ENCODE results near the gene PGAM2.

The PGAM2 gene

DNA sequence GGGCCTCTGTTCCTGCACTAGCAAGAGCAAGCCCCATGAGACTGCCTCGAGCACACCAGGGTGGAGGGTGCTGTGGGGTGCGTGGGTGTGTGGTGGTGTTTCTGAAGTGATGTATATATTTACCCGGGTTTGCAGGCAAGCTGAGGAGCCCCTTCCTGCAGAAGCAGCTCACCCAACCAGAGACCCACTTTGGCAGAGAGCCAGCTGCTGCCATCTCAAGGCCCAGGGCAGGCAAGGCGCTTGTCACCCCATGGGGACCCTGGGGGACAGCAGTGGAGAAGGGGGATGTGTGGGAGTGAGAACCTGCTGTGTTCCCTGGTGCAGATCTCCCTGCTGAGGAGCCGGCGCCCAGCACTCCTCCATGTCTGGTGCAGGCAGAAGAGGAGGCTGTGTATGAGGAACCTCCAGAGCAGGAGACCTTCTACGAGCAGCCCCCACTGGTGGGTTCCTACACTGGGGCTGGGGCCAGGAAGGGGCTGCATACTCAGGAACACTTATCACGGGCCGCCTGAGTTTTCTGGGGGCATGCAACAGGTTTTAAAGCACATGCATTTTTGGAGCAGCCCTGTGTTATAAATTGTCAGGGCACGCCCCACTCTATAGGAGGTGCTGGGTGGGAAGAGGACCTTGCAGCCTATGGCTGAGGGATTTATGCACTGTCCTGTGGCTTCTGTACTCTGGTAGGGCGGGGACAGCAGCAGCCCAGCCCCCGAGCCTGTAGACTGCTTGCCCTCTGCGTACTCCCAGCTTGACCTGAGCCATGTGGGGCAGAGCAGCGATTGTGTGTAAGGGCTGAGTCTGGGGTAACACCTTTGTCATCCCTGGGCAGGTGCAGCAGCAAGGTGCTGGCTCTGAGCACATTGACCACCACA is 5.9 kb downstream of the PGAM2 start:
- H3K9ac ChIP-seq (ENCODE audit: low read length): no peak overlapping the region
- no peak overlapping the region for H3K4me3 ChIP-seq (ENCODE audit: low read length)
- H3K27me3 ChIP-seq (ENCODE audit: control insufficient read depth, insufficient read depth, low read length): no peaks in the 10 kb centered on the region
- no peaks in the 10 kb centered on the region for H3K9me3 ChIP-seq (ENCODE audit: control insufficient read depth, low read length)
- peaks cover 4% of the 10 kb centered on the region for H3K4me1 ChIP-seq (ENCODE audit: control insufficient read depth, insufficient read depth, low read length)
- peaks cover 19% of the 10 kb centered on the region for H3K36me3 ChIP-seq (ENCODE audit: control insufficient read depth, insufficient read depth, low read length)

DNA sequence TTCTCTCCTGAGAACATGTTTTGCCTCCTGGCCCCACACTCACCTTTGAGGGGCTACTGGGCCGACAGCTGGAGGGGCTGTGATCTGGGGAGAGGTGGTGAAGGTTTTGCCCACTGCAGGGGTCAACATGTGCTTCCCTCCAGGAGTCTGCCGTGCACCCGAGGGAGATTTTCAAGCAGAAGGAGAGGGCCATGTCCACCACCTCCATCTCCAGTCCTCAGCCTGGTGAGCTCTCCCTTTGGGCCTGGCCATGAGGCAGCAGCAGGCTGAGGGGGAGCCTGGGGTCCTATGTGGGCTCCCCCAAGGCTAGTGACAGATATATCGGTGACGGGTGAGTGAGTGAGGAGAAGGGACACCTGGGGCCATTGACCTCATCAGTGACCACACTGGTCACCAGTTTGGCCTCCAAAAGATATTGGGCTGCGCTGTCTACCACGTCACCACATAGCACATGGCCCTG is 6.6 kb downstream of the PGAM2 start:
- Histone ChIP-seq H3K4me1 (ENCODE audit: control insufficient read depth, insufficient read depth, low read length) (peaks cover 4% of the 10 kb centered on the region), H3K36me3 (ENCODE audit: control insufficient read depth, insufficient read depth, low read length) (peaks cover 19% of the 10 kb centered on the region), H3K27me3 (ENCODE audit: control insufficient read depth, insufficient read depth, low read length) (no peaks in the 10 kb centered on the region), H3K9me3 (ENCODE audit: control insufficient read depth, low read length) (no peaks in the 10 kb centered on the region), H3K9ac (ENCODE audit: low read length) (no peak overlapping the region), H3K4me3 (ENCODE audit: low read length) (no peak overlapping the region)

DNA sequence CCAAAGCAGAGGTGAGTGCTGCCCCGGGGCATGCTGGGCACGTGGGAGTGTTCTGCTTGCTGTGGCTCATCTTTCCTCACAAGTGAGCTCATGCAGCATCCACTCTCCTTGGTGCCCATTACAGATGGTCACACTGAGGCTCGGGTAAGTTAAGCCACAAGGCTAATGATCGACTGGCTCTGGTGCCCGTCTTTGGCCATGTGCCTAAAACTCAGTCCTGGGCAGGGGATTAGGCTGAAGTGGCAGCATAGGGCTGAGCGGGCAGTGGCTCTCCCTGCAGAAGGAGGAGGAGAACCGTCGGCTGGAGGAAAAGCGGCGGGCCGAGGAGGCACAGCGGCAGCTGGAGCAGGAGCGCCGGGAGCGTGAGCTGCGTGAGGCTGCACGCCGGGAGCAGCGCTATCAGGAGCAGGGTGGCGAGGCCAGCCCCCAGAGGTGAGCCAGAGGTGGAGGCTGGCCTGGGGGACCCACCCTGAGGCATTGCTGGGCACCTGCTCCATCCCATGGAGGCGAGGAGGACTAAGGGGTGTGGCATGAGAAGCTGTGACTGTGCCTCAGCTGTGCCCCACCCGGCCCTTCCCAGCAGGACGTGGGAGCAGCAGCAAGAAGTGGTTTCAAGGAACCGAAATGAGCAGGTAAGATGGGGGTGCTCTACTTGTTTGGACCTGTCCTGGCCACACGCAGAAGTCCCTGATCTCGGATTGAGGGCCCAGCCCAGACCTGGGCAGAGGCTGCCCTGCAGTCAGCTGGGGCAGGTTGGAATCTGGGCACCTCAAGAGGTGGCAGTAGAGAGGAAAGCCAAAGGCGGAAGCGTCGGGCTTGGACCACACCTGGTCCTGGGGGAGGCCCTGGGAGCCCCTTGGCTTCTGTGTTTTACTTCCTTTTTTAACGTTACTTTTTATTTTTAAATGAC is 7.3 kb downstream of the PGAM2 start:
- H3K36me3 ChIP-seq (ENCODE audit: control insufficient read depth, insufficient read depth, low read length): peaks cover 20% of the 10 kb centered on the region
- H3K27me3 ChIP-seq (ENCODE audit: control insufficient read depth, insufficient read depth, low read length): no peaks in the 10 kb centered on the region
- H3K9ac ChIP-seq (ENCODE audit: low read length): no peak overlapping the region
- peaks cover 4% of the 10 kb centered on the region for H3K4me1 ChIP-seq (ENCODE audit: control insufficient read depth, insufficient read depth, low read length)
- H3K4me3 ChIP-seq (ENCODE audit: low read length): no peak overlapping the region
- no peaks in the 10 kb centered on the region for H3K9me3 ChIP-seq (ENCODE audit: control insufficient read depth, low read length)

DNA sequence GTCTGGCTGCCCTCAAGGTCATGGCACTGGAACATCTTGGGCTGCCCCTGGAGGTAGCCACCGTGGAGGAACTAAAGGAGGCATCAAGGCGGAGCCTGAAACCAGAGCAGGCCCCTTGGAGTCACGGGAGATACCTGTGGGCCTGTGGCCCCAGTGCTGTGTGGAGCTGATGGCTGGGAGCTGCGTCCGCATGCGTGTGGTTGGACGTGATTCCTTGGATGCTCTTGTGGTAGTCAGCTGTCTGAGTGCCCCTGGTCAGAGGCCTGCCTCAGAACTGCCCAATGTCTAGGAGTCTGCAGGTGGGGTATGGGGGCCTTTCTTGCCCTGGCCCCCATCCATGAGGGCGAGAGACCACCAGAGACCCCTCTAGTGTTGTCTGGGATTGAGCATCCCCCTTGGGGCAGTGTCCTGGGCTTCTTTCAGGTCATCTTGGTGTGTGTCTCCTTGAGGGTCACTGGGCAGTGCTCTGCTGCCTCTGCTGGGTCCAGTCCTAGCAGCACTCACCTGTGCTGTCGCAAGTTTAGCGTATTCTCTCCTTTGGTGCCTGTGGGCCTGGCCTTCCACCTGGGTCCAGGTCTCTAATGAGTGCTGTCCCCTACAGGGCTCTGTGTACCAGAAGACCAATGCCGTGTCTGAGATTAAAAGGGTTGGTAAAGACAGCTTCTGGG is 8.1 kb downstream of the PGAM2 start:
- Histone ChIP-seq H3K9ac (ENCODE audit: low read length) (no peak overlapping the region), H3K4me3 (ENCODE audit: low read length) (no peak overlapping the region), H3K4me1 (ENCODE audit: control insufficient read depth, insufficient read depth, low read length) (peaks cover 4% of the 10 kb centered on the region), H3K36me3 (ENCODE audit: control insufficient read depth, insufficient read depth, low read length) (peaks cover 25% of the 10 kb centered on the region), H3K27me3 (ENCODE audit: control insufficient read depth, insufficient read depth, low read length) (no peaks in the 10 kb centered on the region), H3K9me3 (ENCODE audit: control insufficient read depth, low read length) (no peaks in the 10 kb centered on the region)

DNA sequence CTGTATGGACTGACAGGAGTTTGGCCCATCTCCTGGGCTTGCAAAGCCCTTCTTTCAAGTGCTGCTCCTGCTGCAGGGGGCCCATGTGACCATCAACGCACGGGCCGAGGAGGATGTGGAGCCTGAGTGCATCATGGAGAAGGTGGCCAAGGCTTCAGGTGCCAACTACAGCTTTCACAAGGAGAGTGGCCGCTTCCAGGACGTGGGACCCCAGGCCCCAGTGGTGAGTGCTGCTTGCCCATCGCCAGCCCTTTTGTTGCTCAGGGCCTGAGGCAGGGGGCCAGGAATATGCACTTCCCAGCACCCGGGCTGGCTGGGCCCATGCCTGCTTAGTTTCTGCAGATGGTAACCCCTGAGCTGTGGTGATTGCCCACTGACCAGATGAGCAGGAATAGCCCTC is 8.7 kb downstream of the PGAM2 start:
- H3K4me1 ChIP-seq (ENCODE audit: control insufficient read depth, insufficient read depth, low read length): peaks cover 4% of the 10 kb centered on the region
- H3K9me3 ChIP-seq (ENCODE audit: control insufficient read depth, low read length): no peaks in the 10 kb centered on the region
- H3K4me3 ChIP-seq (ENCODE audit: low read length): no peak overlapping the region
- no peak overlapping the region for H3K9ac ChIP-seq (ENCODE audit: low read length)
- no peaks in the 10 kb centered on the region for H3K27me3 ChIP-seq (ENCODE audit: control insufficient read depth, insufficient read depth, low read length)
- peaks cover 20% of the 10 kb centered on the region for H3K36me3 ChIP-seq (ENCODE audit: control insufficient read depth, insufficient read depth, low read length)

DNA sequence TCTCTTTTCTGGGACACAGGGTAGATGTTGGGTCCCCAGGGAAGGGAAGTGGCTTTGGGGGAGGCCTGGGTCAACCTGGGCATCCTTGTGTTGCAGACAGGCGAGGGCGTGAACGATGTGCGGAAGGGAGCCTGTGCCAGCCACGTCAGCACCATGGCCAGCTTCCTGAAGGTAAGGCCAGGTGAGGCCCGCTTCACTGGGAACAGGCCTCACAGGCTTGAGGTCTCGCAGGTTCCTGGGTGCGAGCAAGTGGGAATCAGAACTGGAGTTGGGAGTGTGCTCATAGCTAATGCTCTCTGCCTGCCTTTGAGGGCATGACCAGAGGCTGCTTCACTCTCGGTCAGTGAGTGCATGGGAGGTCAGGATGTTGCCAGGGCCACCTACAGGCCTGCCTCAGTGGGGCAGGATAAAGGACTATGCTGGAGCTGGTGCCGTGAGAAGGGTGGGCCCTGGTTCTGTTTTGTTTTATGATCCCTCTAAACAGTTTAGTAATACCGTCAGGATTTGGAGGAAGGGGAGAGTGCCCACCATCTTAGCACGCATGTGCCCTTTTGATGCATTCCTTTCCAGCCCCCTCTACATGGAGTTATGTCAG is 12.5 kb downstream of the PGAM2 start:
- H3K9me3 ChIP-seq (ENCODE audit: control insufficient read depth, low read length): no peaks in the 10 kb centered on the region
- H3K9ac ChIP-seq (ENCODE audit: low read length): no peak overlapping the region
- no peak overlapping the region for H3K4me3 ChIP-seq (ENCODE audit: low read length)
- H3K4me1 ChIP-seq (ENCODE audit: control insufficient read depth, insufficient read depth, low read length): peaks cover 25% of the 10 kb centered on the region
- H3K36me3 ChIP-seq (ENCODE audit: control insufficient read depth, insufficient read depth, low read length): peaks cover 20% of the 10 kb centered on the region
- no peaks in the 10 kb centered on the region for H3K27me3 ChIP-seq (ENCODE audit: control insufficient read depth, insufficient read depth, low read length)

DNA sequence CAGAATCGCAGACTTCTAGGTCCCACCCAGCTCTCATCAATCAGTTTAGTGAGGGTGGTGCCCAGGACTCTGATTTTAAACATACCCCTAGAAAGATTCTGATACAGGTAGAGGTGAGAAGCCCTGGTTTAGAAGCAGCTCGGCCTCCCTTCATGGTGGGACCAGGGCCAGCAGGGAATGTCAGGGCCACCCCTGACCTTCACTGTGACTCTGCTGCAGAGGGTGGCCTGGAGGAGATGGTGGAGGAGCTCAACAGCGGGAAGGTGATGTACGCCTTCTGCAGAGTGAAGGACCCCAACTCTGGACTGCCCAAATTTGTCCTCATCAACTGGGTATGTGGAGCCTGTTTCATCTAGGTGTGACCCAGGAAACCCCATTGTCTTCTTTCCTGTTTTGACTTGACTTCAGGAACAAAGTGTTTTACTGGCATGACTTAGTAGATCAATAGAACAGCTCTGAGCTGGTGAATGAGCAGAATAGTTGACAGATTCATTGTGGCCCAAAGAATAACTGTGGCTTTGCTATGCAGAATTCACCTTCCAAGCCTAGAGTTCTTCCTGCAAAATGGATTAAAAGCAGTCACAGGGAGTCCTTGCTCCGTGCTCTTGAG is 13.7 kb downstream of the PGAM2 start:
- Histone ChIP-seq H3K4me3 (ENCODE audit: low read length) (no peak overlapping the region), H3K36me3 (ENCODE audit: control insufficient read depth, insufficient read depth, low read length) (peaks cover 14% of the 10 kb centered on the region), H3K27me3 (ENCODE audit: control insufficient read depth, insufficient read depth, low read length) (no peaks in the 10 kb centered on the region), H3K9me3 (ENCODE audit: control insufficient read depth, low read length) (no peaks in the 10 kb centered on the region), H3K9ac (ENCODE audit: low read length) (no peak overlapping the region), H3K4me1 (ENCODE audit: control insufficient read depth, insufficient read depth, low read length) (peaks cover 32% of the 10 kb centered on the region)

DNA sequence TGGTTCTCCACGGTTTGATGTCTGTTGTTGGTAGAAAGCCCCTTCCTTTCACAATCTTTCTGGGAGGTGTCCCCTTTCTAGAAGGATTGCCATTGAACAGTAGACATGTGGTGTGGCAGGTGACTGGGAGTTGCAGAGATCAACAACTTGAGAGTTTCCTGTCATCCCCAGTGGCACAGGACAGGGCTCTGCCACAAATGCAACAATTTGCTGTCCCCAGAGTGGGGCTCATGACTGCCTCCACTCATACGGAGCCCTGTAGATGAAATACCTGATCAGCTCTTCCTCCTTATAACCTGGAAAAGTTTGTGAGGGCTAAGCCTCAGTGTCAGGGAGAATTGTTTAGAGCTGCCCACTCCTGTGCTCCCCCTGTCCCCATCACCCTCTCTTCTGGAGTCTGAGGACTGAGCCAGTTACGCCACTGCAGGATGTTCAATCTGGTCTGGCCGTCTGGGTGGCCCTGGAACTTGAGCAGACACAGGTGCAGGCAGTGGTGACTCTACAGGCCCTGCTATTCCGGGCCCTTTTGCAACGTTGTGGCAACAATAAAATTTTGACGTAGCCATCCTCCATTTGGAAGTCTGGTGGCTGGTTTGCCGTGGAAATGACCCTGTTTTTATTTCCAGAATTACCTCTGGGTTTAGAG is 14.3 kb downstream of the PGAM2 start:
- Histone ChIP-seq H3K27me3 (ENCODE audit: control insufficient read depth, insufficient read depth, low read length) (no peaks in the 10 kb centered on the region), H3K4me3 (ENCODE audit: low read length) (no peak overlapping the region), H3K4me1 (ENCODE audit: control insufficient read depth, insufficient read depth, low read length) (peaks cover 39% of the 10 kb centered on the region), H3K36me3 (ENCODE audit: control insufficient read depth, insufficient read depth, low read length) (peaks cover 12% of the 10 kb centered on the region), H3K9ac (ENCODE audit: low read length) (no peak overlapping the region), H3K9me3 (ENCODE audit: control insufficient read depth, low read length) (no peaks in the 10 kb centered on the region)

DNA sequence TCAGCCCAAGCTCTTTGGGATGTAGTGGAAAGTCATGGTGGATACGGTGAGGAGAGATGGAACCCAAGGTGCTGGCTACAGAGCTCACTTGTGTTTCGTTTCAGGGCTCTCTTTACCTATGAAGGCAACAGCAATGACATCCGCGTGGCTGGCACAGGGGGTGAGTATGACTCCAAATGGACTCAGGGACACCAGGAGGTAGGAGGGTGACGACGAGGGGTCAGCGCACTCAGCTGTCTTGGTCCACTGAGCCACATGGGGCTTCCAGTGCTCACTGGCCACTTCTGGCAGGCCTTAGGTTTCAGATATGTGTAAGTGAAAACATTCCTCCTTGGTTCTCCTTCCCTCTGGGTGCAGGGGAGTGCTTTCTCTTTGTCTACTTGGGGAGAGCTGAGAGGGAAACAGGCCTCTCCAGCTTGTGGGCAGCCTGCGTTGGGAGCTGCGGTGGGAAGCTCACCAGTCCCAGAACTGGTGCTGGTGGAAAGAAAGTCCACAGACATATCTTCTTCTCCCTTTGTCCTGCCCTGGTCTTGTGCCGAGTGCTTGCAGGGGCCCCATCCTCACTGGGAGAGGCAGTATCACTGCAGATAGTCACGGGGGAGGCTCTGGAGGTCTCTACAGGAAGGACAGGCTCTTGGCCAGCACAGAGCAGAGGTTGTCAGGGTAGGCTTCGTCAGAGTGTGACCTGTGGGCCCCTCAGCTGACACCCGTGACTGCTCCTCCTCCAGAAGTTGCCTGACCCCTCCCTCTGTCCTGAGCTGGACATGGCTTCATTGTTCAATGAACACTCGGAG is 15.0 kb downstream of the PGAM2 start:
- H3K36me3 ChIP-seq (ENCODE audit: control insufficient read depth, insufficient read depth, low read length): peaks cover 12% of the 10 kb centered on the region
- no peaks in the 10 kb centered on the region for H3K9me3 ChIP-seq (ENCODE audit: control insufficient read depth, low read length)
- no peaks in the 10 kb centered on the region for H3K27me3 ChIP-seq (ENCODE audit: control insufficient read depth, insufficient read depth, low read length)
- H3K9ac ChIP-seq (ENCODE audit: low read length): no peak overlapping the region
- H3K4me1 ChIP-seq (ENCODE audit: control insufficient read depth, insufficient read depth, low read length): peaks cover 46% of the 10 kb centered on the region
- no peak overlapping the region for H3K4me3 ChIP-seq (ENCODE audit: low read length)

DNA sequence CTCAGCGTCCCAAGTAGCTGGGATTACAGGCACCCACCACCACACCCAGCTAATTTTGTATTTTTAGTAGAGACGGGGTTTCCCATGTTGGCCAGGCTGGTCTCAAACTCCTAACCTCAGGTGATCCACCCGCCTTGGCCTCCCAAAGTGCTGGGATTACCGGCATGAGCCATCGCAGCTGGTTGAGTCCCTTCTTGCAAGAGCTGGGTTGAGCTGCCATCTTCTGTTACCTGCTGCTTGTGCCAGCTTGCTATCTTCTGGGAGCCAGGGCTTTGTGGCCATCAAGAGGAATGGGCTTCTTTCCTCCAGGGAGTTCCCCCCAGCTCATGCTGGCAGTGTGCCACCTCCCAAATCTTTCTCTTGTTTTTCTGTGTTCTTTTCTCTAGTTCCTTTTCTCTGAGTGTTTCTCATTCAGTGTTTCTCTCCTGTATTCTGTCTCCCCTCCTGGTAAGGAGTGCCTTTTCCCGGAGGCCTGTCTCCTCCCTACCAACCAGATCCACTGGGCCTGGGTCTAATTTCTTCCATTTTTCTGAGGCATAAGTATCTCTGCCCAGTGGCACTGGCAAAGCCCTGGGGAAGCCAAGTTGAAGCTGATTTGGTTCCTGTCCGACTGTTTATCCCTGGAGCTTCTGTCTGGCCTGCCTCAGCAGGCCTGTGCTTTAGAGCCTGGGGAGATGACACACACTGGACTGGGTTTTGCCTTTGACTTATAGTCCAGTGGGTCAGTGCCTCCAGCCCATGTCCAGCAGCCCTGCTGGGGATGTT is 17.2 kb downstream of the PGAM2 start:
- no peaks in the 10 kb centered on the region for H3K9me3 ChIP-seq (ENCODE audit: control insufficient read depth, low read length)
- peaks cover 55% of the 10 kb centered on the region for H3K4me1 ChIP-seq (ENCODE audit: control insufficient read depth, insufficient read depth, low read length)
- peaks cover 12% of the 10 kb centered on the region for H3K36me3 ChIP-seq (ENCODE audit: control insufficient read depth, insufficient read depth, low read length)
- H3K27me3 ChIP-seq (ENCODE audit: control insufficient read depth, insufficient read depth, low read length): no peaks in the 10 kb centered on the region
- no peak overlapping the region for H3K9ac ChIP-seq (ENCODE audit: low read length)
- no peak overlapping the region for H3K4me3 ChIP-seq (ENCODE audit: low read length)

All from mucosa of stomach (tissue), 1 donor.